HUES6 (cell line): Measurements from ENCODE around the gene LRRC74A.

Experiments
- H3K27ac ChIP-seq: 2 replicates; pipeline ENCODE4 v1.7.0; 2013; ENCODE audit warnings: low read depth, mild to moderate bottlenecking, low read length, inconsistent platforms
- H3K27me3 ChIP-seq: 2 replicates; pipeline ENCODE4 v1.6.1; 2013; ENCODE audit warnings: low read length; ENCODE audit not compliant: control insufficient read depth, insufficient read depth
- H3K36me3 ChIP-seq: 2 replicates; pipeline ENCODE4 v1.6.1; 2013; ENCODE audit warnings: low read length; ENCODE audit not compliant: control insufficient read depth, insufficient read depth
- H3K4me1 ChIP-seq: 2 replicates; pipeline ENCODE4 v1.6.1; 2013; ENCODE audit warnings: low read length; ENCODE audit not compliant: control insufficient read depth, insufficient read depth
- H3K4me3 ChIP-seq: 2 replicates; pipeline ENCODE4 v1.5.1; 2013; ENCODE audit warnings: low read depth, low read length
- H3K9ac ChIP-seq: one replicate; pipeline ENCODE4 v1.6.1; 2013; ENCODE audit warnings: mild to moderate bottlenecking, low read length
- H3K9me3 ChIP-seq: 2 replicates; pipeline ENCODE4 v1.6.1; 2013; ENCODE audit warnings: low read depth, low read length; ENCODE audit not compliant: control insufficient read depth, insufficient read depth

The LRRC74A gene

DNA sequence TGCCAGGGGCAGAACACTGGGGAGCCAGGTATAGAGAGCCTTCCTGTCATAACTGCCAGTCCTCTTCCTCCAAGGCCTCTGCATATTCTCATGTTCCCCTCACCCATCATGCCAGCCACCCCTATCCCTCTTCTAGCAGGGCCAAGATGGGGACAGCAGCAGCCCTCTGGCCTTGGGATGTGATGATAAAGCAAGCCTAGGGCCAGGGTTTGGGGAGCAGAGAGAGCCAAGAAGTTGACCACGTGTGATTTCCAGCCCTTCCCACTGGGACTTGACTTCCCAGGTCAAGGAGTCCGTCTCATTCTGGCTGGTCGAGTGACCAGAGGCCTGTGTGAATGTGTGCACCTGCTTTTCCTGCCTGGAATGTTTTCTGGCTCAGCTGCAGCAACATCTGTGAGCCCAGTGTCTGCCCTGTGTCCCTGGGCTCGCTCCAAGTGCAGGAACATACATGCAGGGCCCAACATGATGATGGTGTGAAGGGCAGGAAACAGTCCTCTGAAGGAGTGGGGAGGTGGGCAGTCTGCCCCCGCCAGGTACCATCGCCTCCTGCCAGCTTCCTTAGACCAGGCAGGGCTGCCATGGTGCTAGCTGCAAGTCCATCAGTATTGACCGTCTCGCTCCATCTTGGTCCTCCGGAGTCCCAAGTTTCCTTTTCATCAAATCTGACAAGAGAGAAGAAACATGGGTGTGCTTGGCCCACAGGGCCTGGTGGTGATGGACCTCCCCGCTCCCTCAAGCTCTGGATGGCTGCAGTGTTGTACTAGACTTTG lies 43.9 kb upstream of the LRRC74A start:
- H3K27ac ChIP-seq, result no peak overlapping the region
- H3K9me3 ChIP-seq, result no peaks in the 10 kb centered on the region
- no peaks in the 10 kb centered on the region; the same call in 1 of the 2 replicates for H3K4me1 ChIP-seq
- H3K36me3 ChIP-seq, result peaks cover 45% of the 10 kb centered on the region
- H3K9ac ChIP-seq, result no peak overlapping the region
- H3K4me3 ChIP-seq, result no peak overlapping the region
- no peaks in the 10 kb centered on the region for H3K27me3 ChIP-seq

DNA sequence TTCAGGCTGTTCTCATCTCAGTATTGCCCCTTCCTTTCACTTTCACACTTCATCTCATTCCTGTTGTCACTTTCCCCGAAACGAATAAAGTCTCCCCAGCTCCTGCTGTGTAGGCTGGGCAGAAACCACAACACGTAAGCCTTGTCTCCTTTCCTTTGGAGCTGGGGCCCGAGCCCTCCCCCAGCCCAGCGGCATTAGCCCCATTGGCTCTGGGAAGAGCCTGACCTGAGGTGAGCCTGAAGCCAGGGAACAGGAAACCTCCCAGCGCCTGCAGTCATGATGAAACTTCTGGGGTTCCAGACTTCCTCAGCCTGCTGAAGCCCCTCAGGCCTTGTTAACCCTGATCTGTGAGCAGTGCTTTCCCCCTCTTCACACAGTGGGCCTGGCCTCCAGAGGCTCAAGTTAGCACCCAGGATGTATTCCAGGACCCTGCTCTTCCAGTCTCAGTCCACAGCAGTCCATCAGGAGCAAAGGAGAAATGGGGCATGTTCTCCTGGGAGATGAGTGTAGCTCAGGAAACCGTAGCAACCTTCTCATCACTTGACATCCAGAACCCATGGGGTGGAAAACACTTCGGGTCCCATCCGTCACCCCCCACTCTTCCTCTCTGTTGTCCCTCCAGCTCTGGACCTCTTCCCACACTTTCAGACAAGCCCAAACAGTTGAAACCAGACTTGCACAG lies 43.2 kb upstream of the LRRC74A start:
- Histone ChIP-seq H3K4me3 (no peak overlapping the region), H3K4me1 (no peaks in the 10 kb centered on the region; the same call in 1 of the 2 replicates), H3K27me3 (no peaks in the 10 kb centered on the region), H3K27ac (no peak overlapping the region), H3K9me3 (no peaks in the 10 kb centered on the region), H3K36me3 (peaks cover 52% of the 10 kb centered on the region), H3K9ac (no peak overlapping the region)

DNA sequence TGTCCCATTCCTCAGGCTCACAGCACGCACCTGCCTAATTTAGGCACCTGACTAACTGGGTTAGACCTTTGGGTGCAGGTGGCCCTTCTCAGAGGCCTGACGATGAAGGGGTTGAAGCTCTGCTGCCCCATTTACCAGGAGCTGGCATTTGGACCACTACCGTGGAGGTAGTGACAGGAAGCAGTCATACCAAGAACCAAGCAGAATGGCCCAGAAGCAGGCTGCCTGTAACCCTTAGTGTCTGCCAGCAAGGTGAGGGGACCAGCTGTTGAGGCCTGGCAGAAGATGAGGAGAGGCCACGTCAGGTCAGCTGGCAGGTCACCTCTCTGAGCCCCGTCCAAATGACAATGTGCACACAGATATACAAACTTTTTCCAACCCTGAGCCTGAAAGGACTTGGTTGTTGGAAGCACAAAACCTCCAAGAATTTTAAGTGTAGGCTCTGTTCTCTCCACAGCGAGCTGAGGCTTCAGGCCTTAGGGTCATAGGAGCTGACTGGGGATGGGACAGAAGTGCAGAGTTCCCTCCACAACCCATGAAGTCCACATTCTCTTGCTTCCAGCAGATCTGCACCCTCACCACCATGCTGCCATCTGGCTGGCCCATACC lies 41.8 kb upstream of the LRRC74A start:
- H3K27ac ChIP-seq, result no peak overlapping the region
- no peak overlapping the region for H3K9ac ChIP-seq
- H3K4me1 ChIP-seq, result no peaks in the 10 kb centered on the region; the same call in 1 of the 2 replicates
- peaks cover 66% of the 10 kb centered on the region for H3K36me3 ChIP-seq
- H3K4me3 ChIP-seq, result no peak overlapping the region
- no peaks in the 10 kb centered on the region for H3K27me3 ChIP-seq
- no peaks in the 10 kb centered on the region for H3K9me3 ChIP-seq

DNA sequence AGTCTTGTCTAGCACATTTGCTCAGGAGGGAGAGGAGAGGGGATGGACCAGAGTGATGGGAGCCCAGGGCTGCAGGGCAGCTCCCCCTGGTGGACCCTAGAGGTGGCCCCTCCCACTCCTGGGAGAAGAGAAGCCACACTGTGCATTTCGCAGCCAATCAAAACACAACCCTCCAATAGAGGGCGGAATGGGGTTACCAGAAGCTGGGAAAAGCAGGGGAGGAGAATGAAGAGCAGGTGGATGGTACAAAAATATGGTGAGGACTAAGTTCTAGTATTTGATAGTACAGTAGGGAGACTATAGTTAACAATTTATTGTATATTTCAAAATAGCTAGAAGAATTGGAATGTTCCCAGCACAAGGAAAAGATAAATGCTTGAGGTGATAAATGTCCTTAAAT lies 41.3 kb upstream of the LRRC74A start:
- no peak overlapping the region for H3K9ac ChIP-seq
- peaks cover 67% of the 10 kb centered on the region for H3K36me3 ChIP-seq
- H3K9me3 ChIP-seq, result no peaks in the 10 kb centered on the region
- H3K27me3 ChIP-seq, result no peaks in the 10 kb centered on the region
- no peak overlapping the region for H3K4me3 ChIP-seq
- no peaks in the 10 kb centered on the region; the same call in 1 of the 2 replicates for H3K4me1 ChIP-seq
- H3K27ac ChIP-seq, result no peak overlapping the region

DNA sequence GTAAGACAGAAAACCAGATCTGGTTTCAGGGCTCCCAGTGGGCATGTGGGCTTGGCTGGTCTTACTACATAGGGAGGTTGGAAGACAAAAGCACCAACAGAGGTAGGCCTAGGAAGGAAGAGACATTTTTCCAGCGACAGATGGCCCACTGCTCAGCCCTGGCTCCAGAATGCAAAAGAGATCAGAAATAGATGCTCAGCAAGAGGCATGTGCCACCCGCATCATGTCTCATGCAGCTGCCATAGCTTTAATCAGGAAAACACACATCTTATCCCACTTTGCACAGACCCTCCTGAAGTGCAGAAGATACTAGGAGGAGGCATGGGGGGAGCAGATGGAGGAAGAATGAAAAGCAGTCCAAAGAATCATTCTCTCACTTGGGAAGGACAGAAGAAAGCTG lies 39.6 kb upstream of the LRRC74A start:
- no peak overlapping the region for H3K27ac ChIP-seq
- H3K4me3 ChIP-seq, result no peak overlapping the region
- no peaks in the 10 kb centered on the region; the same call in 1 of the 2 replicates for H3K4me1 ChIP-seq
- H3K9ac ChIP-seq, result no peak overlapping the region
- no peaks in the 10 kb centered on the region for H3K9me3 ChIP-seq
- peaks cover 74% of the 10 kb centered on the region for H3K36me3 ChIP-seq
- H3K27me3 ChIP-seq, result no peaks in the 10 kb centered on the region

DNA sequence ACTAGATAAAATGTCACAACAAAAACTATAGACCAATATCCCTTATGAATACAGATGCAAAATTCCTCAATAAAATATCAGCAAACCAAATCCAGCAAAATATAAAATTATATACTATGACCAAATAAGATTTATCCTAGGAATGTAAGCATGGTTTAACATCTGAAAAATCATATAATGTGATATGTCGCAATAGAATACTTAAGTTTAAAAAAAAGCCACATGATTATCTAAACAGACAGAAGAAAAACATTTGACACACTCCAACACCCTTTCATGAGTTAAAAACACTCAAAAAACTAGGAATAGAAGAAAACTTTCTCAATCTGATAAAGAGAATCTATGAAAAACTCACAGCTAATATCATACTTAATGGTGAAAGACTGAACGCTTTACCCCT lies 33.8 kb upstream of the LRRC74A start:
- Histone ChIP-seq H3K27ac (no peak overlapping the region), H3K4me1 (no peaks in the 10 kb centered on the region), H3K9ac (no peak overlapping the region), H3K9me3 (no peaks in the 10 kb centered on the region), H3K27me3 (no peaks in the 10 kb centered on the region), H3K4me3 (no peak overlapping the region), H3K36me3 (peaks cover 56% of the 10 kb centered on the region)

DNA sequence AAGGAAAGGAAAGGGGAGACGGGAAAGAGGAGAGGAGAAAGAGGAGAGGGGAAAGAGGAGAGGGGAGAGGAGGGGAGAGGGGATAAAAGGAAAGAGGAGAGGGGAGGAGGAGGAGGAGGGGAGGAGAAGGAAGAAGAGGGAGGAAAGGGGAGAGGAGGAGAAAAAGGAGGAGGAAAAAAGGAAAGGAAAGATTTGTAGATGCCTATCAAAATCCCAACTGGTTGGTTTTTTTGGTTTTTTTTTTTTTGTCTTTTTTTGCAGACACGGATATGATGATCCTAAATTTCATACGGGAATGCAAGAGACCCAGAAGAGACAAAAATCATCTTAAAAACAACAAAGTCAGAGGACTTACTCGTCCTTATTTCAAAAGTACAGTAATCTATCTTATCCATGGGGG lies 32.9 kb upstream of the LRRC74A start:
- H3K27me3 ChIP-seq, result no peaks in the 10 kb centered on the region
- H3K4me3 ChIP-seq, result no peak overlapping the region
- H3K4me1 ChIP-seq, result no peaks in the 10 kb centered on the region
- no peaks in the 10 kb centered on the region for H3K9me3 ChIP-seq
- no peak overlapping the region for H3K27ac ChIP-seq
- H3K9ac ChIP-seq, result no peak overlapping the region
- H3K36me3 ChIP-seq, result peaks cover 53% of the 10 kb centered on the region

DNA sequence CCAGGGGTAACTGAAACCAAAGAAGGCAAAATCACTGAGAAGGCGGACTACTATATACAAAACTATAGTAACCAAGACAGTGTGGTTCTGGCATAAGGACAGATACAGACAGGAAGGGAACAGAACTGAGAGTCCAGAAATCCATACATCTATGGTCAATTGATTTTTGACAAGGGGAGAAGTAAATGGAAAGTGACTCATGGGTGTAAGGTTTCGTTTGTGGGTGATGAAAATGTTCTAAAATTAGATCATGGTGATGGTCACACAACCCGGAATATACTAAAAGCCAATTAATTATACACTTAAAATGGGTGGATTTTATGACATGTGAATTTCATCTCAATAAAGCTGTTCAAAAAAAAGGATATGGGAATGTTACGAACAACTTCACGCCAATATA lies 32.3 kb upstream of the LRRC74A start:
- Histone ChIP-seq H3K27me3 (no peaks in the 10 kb centered on the region), H3K4me1 (no peaks in the 10 kb centered on the region), H3K4me3 (no peak overlapping the region), H3K36me3 (peaks cover 51% of the 10 kb centered on the region), H3K9me3 (no peaks in the 10 kb centered on the region), H3K27ac (no peak overlapping the region), H3K9ac (no peak overlapping the region)

DNA sequence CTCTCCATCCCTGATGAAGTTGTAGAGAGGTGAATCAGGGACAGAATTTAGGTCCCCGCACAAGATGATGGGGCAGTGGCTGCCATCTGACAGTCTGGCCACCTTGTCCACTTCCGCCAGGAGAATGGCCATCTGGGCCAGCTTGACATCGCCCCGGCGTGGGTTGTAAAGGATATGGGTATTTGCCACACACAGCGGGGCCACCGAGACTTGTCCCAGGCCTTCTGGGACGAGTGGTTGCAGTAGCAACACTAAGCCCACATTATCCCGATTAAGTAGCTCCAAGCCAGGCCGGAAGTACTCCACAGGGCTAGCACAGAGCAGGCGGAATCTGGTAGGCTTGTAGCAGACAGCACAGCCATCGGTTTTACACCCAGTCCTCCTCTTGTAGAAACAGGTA lies 19.8 kb upstream of the LRRC74A start:
- H3K27ac ChIP-seq, result no peak overlapping the region
- H3K36me3 ChIP-seq, result peaks cover 71% of the 10 kb centered on the region
- no peaks in the 10 kb centered on the region for H3K9me3 ChIP-seq

DNA sequence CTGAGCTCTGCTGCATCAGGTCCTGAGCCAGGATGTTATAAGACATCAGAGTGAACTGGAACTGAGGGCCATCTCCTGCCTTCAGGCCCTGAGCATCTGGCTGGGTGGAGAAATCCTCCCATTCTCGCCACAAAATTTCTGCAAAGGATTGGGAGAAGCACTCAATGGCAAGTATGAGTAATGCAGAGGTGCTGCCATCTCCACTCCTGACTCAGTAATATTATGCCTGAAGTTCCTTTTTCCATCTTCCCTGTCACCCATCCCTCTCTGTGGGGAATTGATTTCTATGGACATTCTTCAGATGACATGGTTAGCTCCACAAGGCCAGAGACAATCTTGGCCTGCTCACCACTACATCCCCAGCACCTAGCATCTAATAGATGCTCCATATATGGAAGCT lies 18.2 kb upstream of the LRRC74A start:
- no peaks in the 10 kb centered on the region for H3K9me3 ChIP-seq
- no peak overlapping the region for H3K27ac ChIP-seq
- H3K27me3 ChIP-seq, result no peaks in the 10 kb centered on the region
- peaks cover 62% of the 10 kb centered on the region for H3K36me3 ChIP-seq
- no peak overlapping the region for H3K4me3 ChIP-seq
- H3K4me1 ChIP-seq, result peaks cover 8% of the 10 kb centered on the region
- H3K9ac ChIP-seq, result no peak overlapping the region

More for the DNA sequence above, 19.8 kb upstream of the LRRC74A start:
- no peaks in the 10 kb centered on the region for H3K27me3 ChIP-seq
- no peak overlapping the region for H3K9ac ChIP-seq
- peaks cover 4% of the 10 kb centered on the region for H3K4me1 ChIP-seq
- no peak overlapping the region for H3K4me3 ChIP-seq

DNA sequence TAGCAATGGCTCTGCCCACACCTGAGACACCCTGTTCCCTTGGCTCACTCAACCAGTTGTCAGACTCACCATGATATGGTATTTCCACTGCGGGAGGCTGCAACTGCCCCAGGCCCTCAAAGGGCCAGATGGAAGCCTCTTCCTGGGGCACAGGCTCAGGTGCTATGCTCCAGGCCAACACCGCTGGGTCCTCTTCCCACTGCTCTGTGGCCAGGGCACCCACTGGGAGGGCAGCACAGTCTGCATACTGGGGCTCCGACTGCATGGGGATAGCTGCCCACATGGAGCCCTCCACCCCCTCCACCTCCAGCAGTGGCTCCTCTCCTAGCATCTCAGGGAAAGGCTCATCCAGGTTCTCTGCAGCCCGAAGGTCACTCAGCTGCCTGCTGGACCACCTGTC lies 17.2 kb upstream of the LRRC74A start:
- no peaks in the 10 kb centered on the region for H3K27me3 ChIP-seq
- H3K4me1 ChIP-seq, result peaks cover 11% of the 10 kb centered on the region
- H3K27ac ChIP-seq, result no peak overlapping the region
- no peak overlapping the region for H3K9ac ChIP-seq
- no peaks in the 10 kb centered on the region for H3K9me3 ChIP-seq
- peaks cover 52% of the 10 kb centered on the region for H3K36me3 ChIP-seq
- no peak overlapping the region for H3K4me3 ChIP-seq
